Kidney capillary endothelial cell (primary cell): ENCODE measurements around the gene SYTL1.

Source experiments
- DNase-seq: peaks from one replicate; pipeline ENCODE4 v3.0.0-alpha.2; 2018; ENCODE audit warnings: low spot score

SYTL1 gene

DNA sequence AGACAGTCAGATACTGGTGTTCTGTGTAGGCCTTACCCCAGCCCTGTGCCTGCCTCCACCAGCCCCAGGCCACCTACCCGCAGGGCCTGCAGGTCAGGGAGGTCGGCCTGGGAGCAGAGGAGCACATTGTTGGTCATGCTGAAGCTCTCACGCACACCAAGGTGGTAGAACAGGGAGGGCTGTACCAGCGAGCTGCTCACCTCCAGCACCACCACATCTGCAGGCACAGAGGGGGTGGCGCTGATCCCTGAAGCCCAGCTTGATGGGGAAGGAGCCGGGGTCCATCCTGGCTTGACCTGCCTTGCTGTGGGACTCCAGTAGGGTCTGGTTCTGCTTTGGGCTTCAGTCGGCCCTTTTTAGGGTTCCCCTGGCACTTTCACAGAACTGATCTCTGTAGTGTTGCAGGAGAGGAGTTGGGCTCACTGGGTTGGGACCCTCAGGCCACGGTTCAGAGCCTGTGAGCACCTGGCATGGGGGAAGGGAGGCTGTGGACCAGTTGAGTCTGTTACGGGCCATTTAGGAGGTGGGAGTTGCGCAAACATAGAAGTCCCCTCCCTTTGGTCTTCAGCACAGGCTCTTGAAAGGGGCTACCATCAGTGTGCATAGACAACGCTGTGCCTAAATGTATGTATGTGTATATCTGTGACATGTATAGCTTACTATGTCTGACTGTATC, 23.0 kb downstream of the SYTL1 start:
- no peak for DNase-seq

DNA sequence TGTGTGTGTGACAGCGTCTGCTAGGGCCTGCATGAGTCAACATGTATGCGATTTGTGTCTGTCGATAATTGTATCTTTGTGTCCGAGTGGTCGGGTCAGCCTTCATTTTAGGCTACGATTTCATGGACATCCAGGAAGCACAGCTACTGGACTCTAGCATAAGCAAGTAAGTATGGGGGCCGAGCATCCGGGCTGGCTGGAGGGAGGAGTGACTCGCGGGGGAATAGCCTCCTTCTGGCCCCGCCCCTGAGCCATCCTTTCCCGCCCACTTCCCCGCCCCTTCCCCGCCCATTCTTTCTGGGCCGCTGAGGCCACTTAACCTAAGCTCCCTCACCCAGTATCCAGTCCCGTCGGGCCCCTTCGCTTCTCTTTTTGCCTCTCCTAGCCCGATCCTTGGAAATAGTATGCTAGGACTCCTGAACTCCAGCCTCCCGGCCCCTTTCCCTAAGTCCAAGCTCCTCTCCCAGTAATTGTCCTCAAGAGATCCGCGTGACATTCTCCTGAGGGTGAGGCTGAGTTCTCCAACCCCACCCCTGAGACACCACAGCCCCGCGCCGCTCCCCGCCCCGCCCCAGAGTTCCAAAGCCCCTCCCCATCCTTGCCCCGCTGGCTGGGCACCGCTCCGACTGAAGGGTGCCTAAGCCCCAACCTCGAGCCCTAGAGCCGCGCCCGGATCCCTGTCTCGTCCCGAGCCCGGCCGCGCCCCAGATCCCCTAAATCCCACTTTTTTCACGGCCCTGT, 23.7 kb downstream of the SYTL1 start:
- peak; percentile 81 for DNase-seq

GRCh38 chr1:27366113-27366410, 24.2 kb downstream of the SYTL1 start:
- DNase-seq = peak; percentile 66

- peak; percentile 59 for DNase-seq
Measured at GRCh38 chr1:27366411-27367159, 24.8 kb downstream of the SYTL1 start, which contains the start of gene MAP3K6. Gene MAP3K6, minus strand, starts transcription at chr1:27366961. Its CDS starts 364 bp downstream, at chr1:27366597.

GRCh38 chr1:27367160-27367650, 25.4 kb downstream of the SYTL1 start:
- DNase-seq = no peak

- DNase-seq = no peak
Measured at GRCh38 chr1:27368869-27369582, 27.2 kb downstream of the SYTL1 start.

DNA sequence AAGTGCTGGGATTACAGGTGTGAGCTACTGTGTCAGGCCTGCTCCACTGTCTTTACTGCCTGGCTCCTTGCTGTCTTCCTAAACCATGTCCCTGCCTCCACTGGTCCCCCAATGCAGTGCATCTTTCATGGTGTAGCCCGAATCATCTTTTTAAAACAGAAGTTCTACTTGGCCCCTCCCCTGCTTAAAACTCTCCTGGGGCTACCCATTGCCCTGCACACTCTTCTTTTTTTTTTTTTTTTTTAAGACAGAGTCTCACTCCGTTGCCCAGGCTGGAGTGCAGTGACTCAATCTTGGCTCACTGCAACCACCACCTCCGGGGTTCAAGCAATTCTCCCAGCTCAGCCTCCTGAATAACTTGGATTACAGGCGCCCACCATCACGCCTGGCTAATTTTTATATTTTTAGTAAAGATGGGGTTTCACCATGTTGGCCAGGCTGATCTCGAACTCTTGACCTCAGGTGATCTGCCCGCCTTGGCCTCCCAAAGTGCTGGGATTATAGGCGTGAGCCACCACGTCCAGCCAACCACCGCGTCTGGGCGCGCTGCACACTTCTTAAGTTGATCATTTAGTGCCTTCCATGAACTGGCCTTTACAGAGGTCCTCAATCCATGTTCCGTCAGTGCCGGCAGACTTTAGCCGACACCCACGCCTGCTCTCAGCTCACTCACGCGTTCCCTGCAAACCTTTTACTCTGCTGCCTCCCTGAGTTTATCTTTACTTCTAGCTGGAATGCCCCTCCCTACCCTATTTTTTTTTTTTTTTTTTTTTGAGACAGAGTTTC, 30.4 kb downstream of the SYTL1 start:
- no peak for DNase-seq

DNA sequence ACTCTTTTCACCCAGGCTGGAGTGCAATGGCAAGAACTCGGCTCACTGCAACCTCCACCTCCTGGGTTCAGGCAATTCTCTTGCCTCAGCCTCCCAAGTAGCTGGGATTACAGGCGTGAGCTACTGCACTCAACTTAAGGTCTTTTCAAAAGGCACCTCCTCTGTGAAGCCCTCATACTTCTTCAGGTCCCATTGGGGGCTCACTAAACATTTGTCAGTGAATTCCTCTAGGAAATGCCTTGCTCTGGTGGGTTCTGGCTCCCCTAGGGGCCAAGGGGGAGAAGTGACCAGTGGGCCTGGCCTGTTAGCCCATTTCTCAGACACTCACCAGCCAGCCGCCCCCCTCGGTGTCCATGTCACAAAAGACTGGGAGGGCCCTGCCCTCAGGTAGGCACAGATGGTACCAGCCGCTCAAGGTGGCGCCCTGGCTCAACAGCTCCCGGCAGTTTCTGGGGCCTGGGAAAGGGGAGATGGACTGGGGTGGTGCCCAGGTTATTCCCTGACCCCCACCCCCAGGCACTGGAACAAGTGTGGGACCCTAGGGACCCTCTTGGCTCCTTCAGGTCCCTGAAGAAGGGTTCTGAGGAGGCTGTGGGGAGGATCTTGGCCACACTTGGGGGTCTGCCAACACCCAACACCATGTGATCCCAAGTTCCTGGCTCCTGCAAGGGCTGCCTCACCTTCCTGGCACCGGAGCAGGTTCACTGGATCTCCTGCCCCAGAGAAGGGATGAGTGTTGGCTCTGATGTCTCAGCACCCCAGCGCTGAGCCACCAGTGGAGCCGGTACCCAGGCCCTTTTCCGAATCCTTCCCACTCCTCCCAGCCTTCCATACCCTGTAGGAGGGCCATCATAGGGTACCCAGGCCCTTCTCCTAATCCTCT, 31.2 kb downstream of the SYTL1 start:
- no peak for DNase-seq

DNA sequence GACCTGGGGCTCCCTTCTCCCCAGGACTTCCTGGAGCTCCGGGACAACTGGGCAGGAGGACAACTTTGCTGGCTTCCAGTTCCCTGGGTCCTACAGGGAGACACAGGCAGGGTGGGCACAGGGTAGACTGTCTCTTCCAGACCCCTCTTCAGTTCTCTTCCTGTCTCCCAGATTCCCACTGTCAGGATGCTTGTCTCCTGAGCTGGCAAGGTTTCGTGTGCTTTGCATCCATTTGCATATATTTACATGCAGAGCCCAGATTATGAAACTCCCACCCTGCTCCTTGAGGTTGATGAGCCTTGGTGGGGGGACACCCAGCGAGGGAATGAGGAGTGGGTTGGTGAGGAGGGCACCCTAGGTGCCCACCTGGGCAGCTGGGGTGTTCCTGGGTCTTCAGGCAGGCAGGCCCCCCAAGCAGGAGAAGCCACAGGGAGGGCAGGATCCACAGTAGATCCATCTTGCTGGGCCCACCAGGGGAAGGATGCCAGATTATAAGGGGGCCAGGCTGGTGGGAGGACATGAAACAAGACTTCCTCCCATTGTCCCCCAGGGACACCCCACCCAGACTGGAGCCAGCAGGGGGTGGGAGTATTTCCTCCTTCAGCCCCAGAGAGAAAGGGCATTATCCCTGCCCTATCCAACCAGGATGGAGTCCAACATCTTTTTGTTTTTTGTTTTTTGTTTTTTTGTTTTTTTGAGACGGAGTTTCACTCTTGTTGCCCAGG, 32.7 kb downstream of the SYTL1 start, which contains the start of gene FCN3:
Gene FCN3, minus strand, starts transcription at position 463 of the 725 bp plus-strand sequence. Its CDS starts 6 bp downstream, at position 457.
- no peak for DNase-seq

DNA sequence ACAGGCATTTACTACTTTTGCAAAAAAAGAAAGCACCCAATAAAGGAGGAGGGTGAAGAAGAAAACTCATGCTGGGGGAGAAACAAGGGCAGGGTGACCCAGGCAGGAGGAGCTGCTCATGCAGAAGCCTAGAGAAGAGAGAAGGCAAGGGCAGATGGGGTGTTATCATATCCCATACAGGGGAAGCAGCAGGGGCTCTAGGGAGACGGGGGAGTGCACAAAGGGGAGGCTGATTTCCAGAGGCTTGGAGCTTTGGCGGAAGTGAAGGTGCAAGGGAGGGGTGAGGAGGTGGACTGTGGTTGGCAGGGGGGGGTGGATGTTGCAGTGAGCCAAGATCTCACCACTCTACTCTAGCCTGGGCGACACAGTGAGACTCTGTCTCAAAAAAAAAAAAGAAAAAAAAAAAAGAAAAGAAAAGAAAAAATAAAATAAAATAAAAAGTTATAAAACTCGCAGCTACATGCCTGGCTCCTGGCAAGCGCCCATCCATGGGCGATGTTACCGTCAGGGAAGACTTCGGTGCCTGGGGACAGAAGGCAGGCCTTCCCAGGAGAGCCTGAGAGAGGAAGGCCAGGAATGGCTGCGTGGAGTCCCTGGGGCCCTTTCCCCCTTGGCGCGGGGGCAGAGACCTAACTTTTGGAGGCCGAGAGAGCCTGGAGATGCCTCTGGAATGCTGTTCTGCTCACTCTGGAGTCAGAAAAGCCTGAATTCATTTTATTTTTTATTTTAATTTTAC, 36.1 kb downstream of the SYTL1 start:
- no peak for DNase-seq

GRCh38 chr1:27379564-27380122, 37.8 kb downstream of the SYTL1 start:
- no peak for DNase-seq

GRCh38 chr1:27380224-27380623, 38.4 kb downstream of the SYTL1 start:
- no peak for DNase-seq

- no peak for DNase-seq
Measured at GRCh38 chr1:27380766-27381733, 39.2 kb downstream of the SYTL1 start.

GRCh38 chr1:27381969-27382762, 40.3 kb downstream of the SYTL1 start:
- no peak for DNase-seq

GRCh38 chr1:27383039-27383605, 41.3 kb downstream of the SYTL1 start, which contains the start of gene CD164L2:
Gene CD164L2, minus strand, starts transcription at chr1:27383333. Its CDS starts 94 bp downstream, at chr1:27383239.
- no peak for DNase-seq

DNA sequence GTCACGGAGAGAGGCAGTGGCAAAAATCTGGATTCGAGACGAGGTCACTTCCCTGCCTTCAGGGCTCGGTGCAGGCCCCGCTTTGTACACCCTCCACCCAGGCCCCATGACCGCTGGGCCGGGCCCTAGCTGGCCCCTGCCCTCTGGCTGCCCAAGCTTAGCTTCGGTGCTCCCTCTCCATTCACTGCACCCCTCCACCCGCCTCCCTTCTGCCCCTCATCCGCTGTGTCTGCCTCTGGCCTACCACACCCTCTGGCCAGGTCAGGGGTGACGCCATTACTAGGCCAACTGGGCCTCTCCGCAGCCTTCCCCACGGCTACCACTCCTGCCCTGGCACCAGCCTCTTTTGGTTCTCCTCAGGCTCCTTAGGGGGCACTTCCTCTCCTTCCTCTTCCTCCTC, 41.8 kb downstream of the SYTL1 start:
- DNase-seq = no peak
